ENCODE data around the gene HLA-G.
"Not testable (repeated sequence)": the region's sequence is repeated elsewhere in the genome, so short reads cannot be mapped to it uniquely, and the experiment has no call there.

Gene HLA-G

GRCh38 chr6:29875257-29875656, 47.6 kb downstream of the HLA-G start:
- no peak for DNase-seq

- not testable (repeated sequence) for DNase-seq
Observed at GRCh38 chr6:29875734-29876133, 48.1 kb downstream of the HLA-G start.
